ENCODE measurements around the gene AFAP1. TPM values are rescaled to one million over a fixed set of nuclear protein-coding genes. Genes with fewer than 3 reads are reported as not detected.

AFAP1 gene
- total RNA-seq, 1 donor from 2014 or later = 55.6 TPM

- Histone ChIP-seq H3K27me3 (ENCODE audit: control insufficient read depth, insufficient read depth, low read length) (peaks cover 2% of the 10 kb centered on the region), H3K36me3 (ENCODE audit: control insufficient read depth, insufficient read depth, low read length) (no peaks in the 10 kb centered on the region), H3K4me3 (ENCODE audit: low read depth, low read length) (no peak overlapping the region)
- DNase-seq (ENCODE audit: low read depth) = no peak
- TF ChIP-seq CTCF (IDR thresholded peaks at IDR 0.05; ENCODE audit: insufficient read depth, low read length, poor library complexity, severe bottlenecking) = no peak
Observed at GRCh38 chr4:7742807-7743280, 196.8 kb downstream of the AFAP1 start.

GRCh38 chr4:7741946-7742806 lies 197.5 kb downstream of the AFAP1 start:
- Histone ChIP-seq H3K27me3 (ENCODE audit: control insufficient read depth, insufficient read depth, low read length) (peaks cover 2% of the 10 kb centered on the region), H3K4me3 (ENCODE audit: low read depth, low read length) (no peak overlapping the region), H3K36me3 (ENCODE audit: control insufficient read depth, insufficient read depth, low read length) (no peaks in the 10 kb centered on the region)
- DNase-seq (ENCODE audit: low read depth) = no peak
- TF ChIP-seq CTCF (IDR thresholded peaks at IDR 0.05; ENCODE audit: insufficient read depth, low read length, poor library complexity, severe bottlenecking) = no peak

- H3K36me3 ChIP-seq (ENCODE audit: control insufficient read depth, insufficient read depth, low read length) = no peaks in the 10 kb centered on the region
- no peak for DNase-seq (ENCODE audit: low read depth)
- TF ChIP-seq CTCF (IDR thresholded peaks at IDR 0.05; ENCODE audit: insufficient read depth, low read length, poor library complexity, severe bottlenecking) = no peak
- no peak overlapping the region for H3K4me3 ChIP-seq (ENCODE audit: low read depth, low read length)
- H3K27me3 ChIP-seq (ENCODE audit: control insufficient read depth, insufficient read depth, low read length) = peaks cover 6% of the 10 kb centered on the region
Observed at GRCh38 chr4:7740866-7741525, 198.7 kb downstream of the AFAP1 start.

- peaks cover 9% of the 10 kb centered on the region for H3K27me3 ChIP-seq (ENCODE audit: control insufficient read depth, insufficient read depth, low read length)
- TF ChIP-seq CTCF (IDR thresholded peaks at IDR 0.05; ENCODE audit: insufficient read depth, low read length, poor library complexity, severe bottlenecking) = no peak
- H3K36me3 ChIP-seq (ENCODE audit: control insufficient read depth, insufficient read depth, low read length) = no peaks in the 10 kb centered on the region
- DNase-seq (ENCODE audit: low read depth) = no peak
- H3K4me3 ChIP-seq (ENCODE audit: low read depth, low read length) = no peak overlapping the region
Observed at GRCh38 chr4:7739918-7740865, 199.5 kb downstream of the AFAP1 start.

GRCh38 chr4:7739077-7739917 lies 200.4 kb downstream of the AFAP1 start:
- no peak overlapping the region for H3K4me3 ChIP-seq (ENCODE audit: low read depth, low read length)
- DNase-seq (ENCODE audit: low read depth) = no peak
- H3K27me3 ChIP-seq (ENCODE audit: control insufficient read depth, insufficient read depth, low read length) = peaks cover 9% of the 10 kb centered on the region
- H3K36me3 ChIP-seq (ENCODE audit: control insufficient read depth, insufficient read depth, low read length) = no peaks in the 10 kb centered on the region
- TF ChIP-seq CTCF (IDR thresholded peaks at IDR 0.05; ENCODE audit: insufficient read depth, low read length, poor library complexity, severe bottlenecking) = no peak

Data from kidney epithelial cell (primary cell).